ENCODE results near the gene SCRN1.

The SCRN1 gene

DNA sequence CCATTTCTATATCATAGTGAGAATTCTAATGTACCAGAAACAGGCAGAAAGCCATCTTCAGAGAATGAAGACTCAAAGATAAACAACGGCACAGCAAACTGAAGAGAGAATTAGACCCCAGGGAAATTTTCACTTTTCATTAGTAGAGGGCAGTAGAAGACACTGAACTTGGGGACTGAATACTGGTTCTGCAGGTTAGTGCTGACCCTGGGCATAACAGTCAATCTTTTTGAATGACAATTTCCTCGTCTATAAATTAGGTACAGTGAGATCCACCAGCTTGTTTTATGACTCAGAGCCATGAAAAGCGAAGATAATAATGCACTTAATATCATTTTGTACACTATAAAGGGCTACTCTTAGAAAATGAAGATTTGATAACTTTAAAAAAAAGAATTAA, 23.2 kb upstream of the SCRN1 start:
- no peak for DNase-seq
- intact Hi-C loops (cut with DNase I) = no loop called here

GRCh38 chr7:30010021-30010420, 20.4 kb upstream of the SCRN1 start:
- intact Hi-C loops (cut with DNase I) = no loop called here
- no peak for DNase-seq

GRCh38 chr7:30005464-30005863, 15.9 kb upstream of the SCRN1 start:
- intact Hi-C loops (cut with DNase I) = no loop called here
- no peak for DNase-seq

- intact Hi-C loops (cut with DNase I) = no loop called here
Observed at GRCh38 chr7:30003098-30003497, 13.5 kb upstream of the SCRN1 start.

DNA sequence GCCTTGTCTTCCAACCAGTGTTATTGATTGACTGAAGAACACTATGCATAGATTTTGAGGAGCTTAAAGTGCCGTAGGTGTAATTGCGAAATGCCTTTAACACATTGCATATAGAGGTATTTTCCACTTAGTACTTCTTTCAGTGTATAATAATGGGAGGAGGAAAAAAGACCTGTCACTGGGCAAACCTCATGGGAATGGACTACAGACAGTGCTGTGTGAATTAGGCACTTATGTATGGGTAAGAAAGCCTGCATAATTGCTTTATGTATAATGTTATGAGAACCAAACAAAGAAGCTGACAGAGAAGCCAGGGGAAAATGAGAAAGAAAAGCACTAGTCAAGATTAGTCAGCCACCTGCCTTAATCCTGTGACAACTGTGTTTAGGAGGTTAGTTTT, 12.4 kb upstream of the SCRN1 start:
- DNase-seq = no peak
- intact Hi-C loops (cut with DNase I) = no loop called here

More at GRCh38 chr7:30003098-30003497, 13.5 kb upstream of the SCRN1 start:
- no peak for DNase-seq

DNA sequence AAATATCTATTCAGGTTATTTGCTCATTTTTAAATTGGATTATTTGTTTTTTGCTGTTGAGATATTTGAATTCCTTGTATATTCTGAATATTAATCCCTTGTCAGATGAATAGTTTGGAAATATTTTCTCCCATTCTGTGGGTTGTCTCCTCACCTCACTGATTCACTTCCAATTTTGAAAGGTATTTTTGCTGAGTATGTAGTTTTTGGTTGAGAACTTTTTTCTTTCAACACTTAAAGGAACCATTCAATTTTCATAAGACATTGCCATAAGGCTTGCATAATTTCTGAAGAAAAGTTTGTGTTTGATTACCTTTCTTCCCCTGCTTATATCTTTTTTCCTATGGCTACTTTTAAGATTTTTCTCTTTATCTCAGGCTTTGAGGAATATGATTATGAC, 8.9 kb upstream of the SCRN1 start:
- intact Hi-C loops (cut with DNase I) = no loop called here

GRCh38 chr7:29996321-29996720, 6.7 kb upstream of the SCRN1 start:
- no peak for DNase-seq
- intact Hi-C loops (cut with DNase I) = no loop called here

More for the DNA sequence above, 8.9 kb upstream of the SCRN1 start:
- DNase-seq = no peak

GRCh38 chr7:29995652-29996051, 6.1 kb upstream of the SCRN1 start:
- intact Hi-C loops (cut with DNase I) = no loop called here
- no peak for DNase-seq

GRCh38 chr7:29993140-29993539, 3.5 kb upstream of the SCRN1 start:
- intact Hi-C loops (cut with DNase I) = no loop called here
- DNase-seq = no peak

DNA sequence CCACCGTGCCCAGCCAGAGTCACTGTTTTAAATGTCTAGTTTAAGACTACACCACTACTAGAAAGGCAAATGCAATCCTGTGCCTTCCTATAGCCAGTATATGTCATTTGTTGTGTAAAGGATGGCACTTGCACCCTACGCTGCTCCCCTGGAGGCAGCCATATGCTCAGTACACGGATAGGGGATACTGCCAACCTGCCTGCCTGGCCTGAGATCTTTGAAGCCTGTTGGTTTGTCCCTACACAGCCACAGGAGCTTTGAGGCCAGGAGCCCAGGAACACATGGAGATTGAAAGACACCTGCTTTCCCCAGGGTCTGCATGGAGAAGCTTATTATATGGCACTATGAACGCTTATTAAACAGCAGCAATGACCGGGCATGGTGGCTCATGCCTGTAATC, 2.3 kb upstream of the SCRN1 start:
- no peak for DNase-seq
- intact Hi-C loops (cut with DNase I) = no loop called here

- intact Hi-C loops (cut with DNase I) = no loop called here
- no peak for DNase-seq
Observed at GRCh38 chr7:29990931-29991330, 1.3 kb upstream of the SCRN1 start.

DNA sequence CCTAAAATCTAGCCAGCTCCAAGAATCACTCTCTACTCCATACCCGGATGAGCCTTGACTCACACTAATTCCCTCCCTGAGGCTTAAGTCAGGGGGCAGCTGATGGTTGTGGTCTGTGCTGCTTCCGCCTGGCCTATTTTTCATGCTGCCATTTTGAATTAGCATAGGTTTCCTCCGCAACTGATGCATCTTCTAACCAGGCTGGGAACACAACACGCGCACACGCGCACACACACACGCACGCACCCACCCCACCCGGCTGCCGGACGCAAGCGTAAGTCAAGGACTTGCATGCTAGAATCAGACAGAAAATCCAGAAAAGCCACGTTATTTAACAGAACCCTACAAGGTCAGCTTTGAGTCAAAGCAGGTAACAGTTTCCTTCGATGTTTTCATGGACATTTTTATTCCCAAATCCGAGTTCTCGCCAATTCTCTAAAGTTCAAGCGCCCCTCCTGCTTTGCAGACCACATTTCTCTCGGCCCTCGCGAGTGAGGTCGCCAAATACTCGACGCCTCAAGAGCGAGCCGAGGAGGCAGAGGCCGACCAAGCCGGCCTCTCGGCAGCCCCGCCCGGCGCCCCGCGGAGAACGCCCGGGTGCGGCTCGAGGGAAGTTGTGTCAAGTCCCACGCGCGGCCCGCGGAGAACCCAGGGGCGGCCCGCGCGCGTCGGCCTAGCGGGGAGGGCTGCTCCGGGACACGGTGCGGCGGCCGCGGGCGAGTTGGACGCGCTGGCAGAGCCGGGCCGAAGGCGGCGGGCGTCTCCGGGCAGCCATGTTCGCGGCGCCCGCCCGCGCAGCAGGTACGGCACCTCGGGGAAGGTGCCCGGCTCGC, 961 bp downstream of the SCRN1 start:
- peak; percentile 29 to 93 (median 58) for DNase-seq
- intact Hi-C loops (cut with DNase I) = loop anchor here (1.0 kb wide), 1 partner anchor 40 kb away; the partner anchor contains the start of gene PLEKHA8

DNA sequence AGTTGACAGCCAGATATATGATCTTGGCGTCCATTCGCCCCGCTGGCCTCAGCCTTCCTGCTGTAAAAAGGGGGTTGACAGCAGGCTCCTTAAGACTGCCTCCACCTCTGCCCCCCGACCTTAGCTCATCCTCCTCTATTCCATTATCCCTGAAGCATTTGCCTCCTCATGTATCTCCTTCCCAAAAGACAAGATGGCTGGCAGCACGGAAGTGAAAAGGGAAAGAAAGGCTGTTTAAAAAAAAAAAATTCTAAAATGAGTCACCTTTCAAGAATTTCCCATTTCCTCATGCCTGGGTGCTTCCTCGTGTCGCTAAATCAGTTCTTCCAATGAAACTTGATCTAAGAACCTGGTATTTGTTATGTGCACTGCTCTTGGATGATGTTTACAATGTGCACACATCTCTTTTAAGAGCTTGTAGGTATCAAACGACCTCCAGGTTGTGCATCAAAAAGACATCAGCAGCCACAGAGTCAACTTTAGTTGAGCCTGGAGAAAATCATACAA, 1.7 kb downstream of the SCRN1 start:
- no peak for DNase-seq
- intact Hi-C loops (cut with DNase I) = no loop called here

DNA sequence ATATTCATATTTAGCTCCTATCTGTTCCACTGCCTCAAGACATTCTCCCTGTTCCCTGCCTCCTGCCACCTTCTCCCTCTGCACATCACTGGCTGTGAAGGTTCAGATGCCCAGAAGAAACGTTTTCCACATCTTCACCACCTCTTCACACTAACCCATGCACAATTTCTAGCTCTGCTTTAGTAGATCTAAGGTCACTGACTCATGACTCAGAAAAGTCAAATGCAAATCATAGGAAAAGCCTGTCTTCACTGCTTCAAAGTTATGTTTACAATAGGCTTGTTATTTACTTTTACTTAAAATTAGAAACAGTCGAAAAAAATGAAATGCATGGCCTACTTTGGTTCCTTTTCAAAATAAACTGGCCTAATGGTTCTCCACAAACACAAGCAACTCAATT, 2.5 kb downstream of the SCRN1 start:
- intact Hi-C loops (cut with DNase I) = no loop called here
- no peak for DNase-seq

GRCh38 chr7:29980151-29980550, 9.4 kb downstream of the SCRN1 start:
- intact Hi-C loops (cut with DNase I) = no loop called here

GRCh38 chr7:29977886-29978651, 11.5 kb downstream of the SCRN1 start:
- intact Hi-C loops (cut with DNase I) = loop anchor here (10.0 kb wide), 1 partner anchor 47 kb away; the partner anchor contains the start of genes FKBP14 and PLEKHA8
- DNase-seq = no peak

More at GRCh38 chr7:29980151-29980550, 9.4 kb downstream of the SCRN1 start:
- no peak for DNase-seq

DNA sequence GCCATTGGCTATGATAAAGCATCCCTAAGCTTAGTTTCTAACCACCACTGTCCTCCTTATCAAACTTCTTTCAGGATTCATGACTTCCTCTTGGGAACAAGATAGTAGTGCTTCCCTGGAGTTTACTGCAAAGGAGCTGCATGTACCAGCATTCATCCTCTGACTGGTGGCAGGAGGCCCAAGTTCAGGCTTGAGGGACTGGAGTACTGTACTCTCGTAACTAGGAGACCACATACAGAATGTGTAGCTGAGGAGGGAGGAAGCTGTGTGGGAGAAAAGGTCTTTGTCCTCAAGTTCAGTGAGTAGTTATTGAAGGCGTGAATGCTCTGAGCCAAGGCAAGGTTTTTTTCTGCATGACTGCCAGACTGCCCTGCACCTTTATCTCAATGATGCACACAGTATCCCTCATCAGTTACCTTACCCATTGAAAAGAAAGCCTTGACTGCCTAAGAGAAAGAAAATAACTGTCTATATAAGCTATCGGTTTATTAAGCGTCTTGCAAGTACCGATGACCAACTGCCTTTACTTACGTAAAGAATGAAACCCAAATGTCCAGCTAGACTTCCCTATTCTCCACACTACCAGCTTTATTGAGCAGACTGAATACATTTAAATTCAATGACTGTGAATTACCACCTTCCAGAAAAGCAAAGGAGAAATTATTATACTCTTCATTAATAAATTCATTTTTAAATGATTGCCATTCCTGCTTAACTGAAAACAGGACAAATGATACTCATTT, 12.8 kb downstream of the SCRN1 start:
- DNase-seq = peak in 7 of 10 donors; percentile 20 to 89 (median 49)
- intact Hi-C loops (cut with DNase I) = loop anchor here (10.0 kb wide), 1 partner anchor 48 kb away; the partner anchor contains the start of genes FKBP14 and PLEKHA8

DNA sequence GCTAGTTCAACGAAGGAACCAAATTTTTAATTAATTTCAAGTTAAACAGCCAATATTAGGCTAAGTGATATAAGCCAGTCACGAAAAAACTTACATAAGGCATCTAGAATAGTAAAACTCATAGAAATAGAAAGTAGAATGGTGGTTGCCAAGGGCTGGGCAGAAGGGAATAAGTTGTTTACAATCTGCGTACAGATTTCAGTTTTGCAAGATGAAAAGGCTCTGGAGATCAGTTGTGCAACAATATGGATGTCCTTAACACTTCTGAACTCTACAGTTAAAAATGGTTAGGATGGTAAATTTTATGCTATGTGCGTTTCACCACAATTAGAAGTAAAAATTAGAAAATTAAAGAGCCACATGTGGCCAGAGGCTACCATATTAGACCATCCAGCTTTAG, 13.3 kb downstream of the SCRN1 start:
- intact Hi-C loops (cut with DNase I) = loop anchor here (10.0 kb wide), 1 partner anchor 49 kb away; the partner anchor contains the start of genes FKBP14 and PLEKHA8
- no peak for DNase-seq

GRCh38 chr7:29975561-29975960, 14.0 kb downstream of the SCRN1 start:
- intact Hi-C loops (cut with DNase I) = loop anchor here (10.0 kb wide), 1 partner anchor 49 kb away; the partner anchor contains the start of genes FKBP14 and PLEKHA8
- DNase-seq = no peak

DNA sequence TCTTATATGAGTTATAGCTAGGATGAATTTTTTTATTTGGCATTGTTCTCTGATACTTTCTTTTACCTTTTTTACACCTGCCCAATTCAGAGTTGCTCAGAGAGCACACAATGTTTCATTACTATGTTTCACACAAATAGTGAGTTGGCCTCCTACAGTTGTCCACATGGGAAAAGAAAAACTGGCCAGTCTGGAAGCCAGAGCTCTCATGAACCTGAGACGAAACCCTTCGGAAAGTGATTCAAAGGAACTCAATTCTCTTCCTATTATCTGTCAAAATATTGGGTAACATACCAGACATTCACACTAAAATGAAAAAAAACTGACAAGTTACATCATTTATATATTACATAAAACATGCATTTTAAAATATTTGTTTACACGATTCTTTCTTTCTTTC, 15.3 kb downstream of the SCRN1 start:
- no peak for DNase-seq
- intact Hi-C loops (cut with DNase I) = loop anchor here (10.0 kb wide), 1 partner anchor 51 kb away; the partner anchor contains the start of genes FKBP14 and PLEKHA8

Data from posterior cingulate gyrus (tissue), 11 donors.